A673 (cell line): ENCODE results near the gene CNP. TPM values are rescaled to one million over a fixed set of nuclear protein-coding genes. Genes with fewer than 3 reads are reported as not detected.

ENCODE experiments used
- BruUV-seq: library from RNA; stranded (reverse); fragments of 400-500 nt; replicated peaks from 2 replicates; lab custom pipeline; 2021; lab: Mats Ljungman, UMichigan
- CTCF ChIA-PET: fragments of 300-600 bp; sonication (Branson Sonifier 250); formaldehyde crosslinking; loops from one replicate; lab custom pipeline; 2022; ENCODE audit warnings: antibody characterized with exemption; lab: Charles Lee
- POLR2A ChIA-PET: fragments of 300-600 bp; sonication (Branson Sonifier 250); formaldehyde crosslinking; loops from one replicate; lab custom pipeline; 2022; ENCODE audit warnings: antibody characterized with exemption; ENCODE audit not compliant: low non-redundant PET; lab: Charles Lee
- DNase-seq: peaks from one replicate; pipeline ENCODE4 v3.0.0-alpha.2; 2015; ENCODE audit warnings: low spot score
- H3K27ac ChIP-seq: fragments of 200-600 bp; sonication (generic); 2 replicates; pipeline ENCODE4 v1.5.1; 2016; ENCODE audit warnings: mixed run types, low read depth, mild to moderate bottlenecking, mixed read lengths, antibody characterized with exemption, low read length; ENCODE audit not compliant: poor library complexity, severe bottlenecking
- H3K27me3 ChIP-seq: fragments of 200-600 bp; sonication (generic); replicated peaks from 2 replicates; pipeline ENCODE4 v1.6.1; 2017; ENCODE audit warnings: mixed run types, low read depth, mild to moderate bottlenecking, mixed read lengths, antibody characterized with exemption, low read length; ENCODE audit not compliant: insufficient read depth, poor library complexity
- H3K36me3 ChIP-seq: fragments of 200-600 bp; sonication (generic); 2 replicates; pipeline ENCODE4 v1.6.1; 2016; ENCODE audit warnings: mixed run types, mild to moderate bottlenecking, mixed read lengths, antibody characterized with exemption, low read length; ENCODE audit not compliant: insufficient read depth, poor library complexity, severe bottlenecking
- H3K4me1 ChIP-seq: fragments of 200-600 bp; sonication (generic); 2 replicates; pipeline ENCODE4 v1.6.1; 2017; ENCODE audit warnings: mixed run types, mild to moderate bottlenecking, mixed read lengths, antibody characterized with exemption, low read length; ENCODE audit not compliant: insufficient read depth, poor library complexity, severe bottlenecking
- H3K4me3 ChIP-seq: fragments of 200-600 bp; sonication (generic); 2 replicates; pipeline ENCODE4 v1.5.1; 2016; ENCODE audit warnings: low read depth, mixed run types, mild to moderate bottlenecking, mixed read lengths, low read length; ENCODE audit not compliant: poor library complexity, severe bottlenecking
- H3K9me3 ChIP-seq: fragments of 200-600 bp; sonication (generic); 2 replicates; pipeline ENCODE4 v1.6.1; 2016; ENCODE audit warnings: mixed run types, low read depth, mild to moderate bottlenecking, mixed read lengths, antibody characterized with exemption, low read length; ENCODE audit not compliant: poor library complexity, severe bottlenecking
- EZH2 ChIP-seq: fragments of 200-600 bp; sonication (generic); IDR thresholded peaks from 2 replicates; pipeline ENCODE4 v1.6.1; 2017; ENCODE audit warnings: borderline replicate concordance, low read depth, mild to moderate bottlenecking, mixed read lengths, antibody characterized with exemption, low read length; ENCODE audit not compliant: poor library complexity, severe bottlenecking
- intact Hi-C: fragments of 100-400 bp; cut with micrococcal nuclease; formaldehyde crosslinking; loops from one replicate; pipeline ENCODE4 v1.10.0; 2022; ENCODE audit not compliant: unreplicated experiment
- total RNA-seq: library from RNA; stranded (reverse); gene quantifications from 2 replicates; pipeline ENCODE4 v1.2.3, GENCODE V29; 2021
- TF ChIP-seq, protein P1 (sequence below): fragments of 300-800, 200-600 bp; sonication (generic); conservative IDR thresholded peaks from 2 replicates; pipeline ENCODE4 v1.5.1; 2017; ENCODE audit warnings: low read depth, mild to moderate bottlenecking, antibody characterized with exemption, low read length, moderate library complexity, mixed read lengths

The CNP gene
- total RNA-seq, 1 experiment from 2014 or later: 55.6 TPM

GRCh38 chr17:41967921-41968578 lies 1.5 kb downstream of the CNP start:
- H3K4me3 ChIP-seq: peak overlapping the region; percentile 66
- no peaks in the 10 kb centered on the region for H3K27me3 ChIP-seq
- intact Hi-C loops: loop anchor here (5.0 kb wide), 1 partner anchor 149 kb away; no protein-coding TSS in a partner anchor

DNA sequence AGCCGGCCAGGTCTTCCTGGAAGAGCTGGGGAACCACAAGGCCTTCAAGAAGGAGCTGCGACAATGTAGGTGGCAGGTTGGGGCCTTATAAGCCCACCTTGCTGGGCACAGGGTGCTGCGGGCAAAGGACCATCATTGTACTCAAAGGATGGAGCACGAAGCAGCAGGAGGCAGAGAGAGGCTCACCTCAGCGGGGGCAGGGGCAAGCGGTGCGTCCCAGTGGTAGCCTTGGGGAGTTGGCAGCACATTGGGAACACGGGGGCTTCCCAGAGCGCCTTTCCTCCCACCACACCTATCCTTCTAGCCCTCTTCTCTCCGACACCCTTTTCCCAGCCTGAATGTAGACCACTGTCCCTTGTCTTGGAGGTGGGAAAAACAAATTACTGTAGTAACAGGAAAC lies 2.1 kb downstream of the CNP start:
- CTCF ChIA-PET: no interaction called here
- BruUV-seq: no TSS peak
- H3K27ac ChIP-seq: no peak overlapping the region
- TF ChIP-seq, protein P1, sequence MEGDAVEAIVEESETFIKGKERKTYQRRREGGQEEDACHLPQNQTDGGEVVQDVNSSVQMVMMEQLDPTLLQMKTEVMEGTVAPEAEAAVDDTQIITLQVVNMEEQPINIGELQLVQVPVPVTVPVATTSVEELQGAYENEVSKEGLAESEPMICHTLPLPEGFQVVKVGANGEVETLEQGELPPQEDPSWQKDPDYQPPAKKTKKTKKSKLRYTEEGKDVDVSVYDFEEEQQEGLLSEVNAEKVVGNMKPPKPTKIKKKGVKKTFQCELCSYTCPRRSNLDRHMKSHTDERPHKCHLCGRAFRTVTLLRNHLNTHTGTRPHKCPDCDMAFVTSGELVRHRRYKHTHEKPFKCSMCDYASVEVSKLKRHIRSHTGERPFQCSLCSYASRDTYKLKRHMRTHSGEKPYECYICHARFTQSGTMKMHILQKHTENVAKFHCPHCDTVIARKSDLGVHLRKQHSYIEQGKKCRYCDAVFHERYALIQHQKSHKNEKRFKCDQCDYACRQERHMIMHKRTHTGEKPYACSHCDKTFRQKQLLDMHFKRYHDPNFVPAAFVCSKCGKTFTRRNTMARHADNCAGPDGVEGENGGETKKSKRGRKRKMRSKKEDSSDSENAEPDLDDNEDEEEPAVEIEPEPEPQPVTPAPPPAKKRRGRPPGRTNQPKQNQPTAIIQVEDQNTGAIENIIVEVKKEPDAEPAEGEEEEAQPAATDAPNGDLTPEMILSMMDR: no peak
- TF ChIP-seq EZH2: no peak
- intact Hi-C loops: loop anchor here (5.0 kb wide), 1 partner anchor 149 kb away; no protein-coding TSS in a partner anchor
- no peak for DNase-seq
- no peaks in the 10 kb centered on the region for H3K4me1 ChIP-seq
- peaks cover 11% of the 10 kb centered on the region for H3K36me3 ChIP-seq
- H3K27me3 ChIP-seq: no peaks in the 10 kb centered on the region
- no peak overlapping the region for H3K4me3 ChIP-seq
- POLR2A ChIA-PET: no interaction called here
- no peaks in the 10 kb centered on the region for H3K9me3 ChIP-seq

More at GRCh38 chr17:41967921-41968578, 1.5 kb downstream of the CNP start:
- no peak for TF ChIP-seq EZH2
- TF ChIP-seq, protein P1: no peak
- DNase-seq: no peak
- peaks cover 11% of the 10 kb centered on the region for H3K36me3 ChIP-seq
- no peak overlapping the region for H3K27ac ChIP-seq
- H3K9me3 ChIP-seq: no peaks in the 10 kb centered on the region
- ChIA-PET CTCF (no interaction called here), POLR2A (no interaction called here)
- no peaks in the 10 kb centered on the region for H3K4me1 ChIP-seq
- no TSS peak for BruUV-seq

DNA sequence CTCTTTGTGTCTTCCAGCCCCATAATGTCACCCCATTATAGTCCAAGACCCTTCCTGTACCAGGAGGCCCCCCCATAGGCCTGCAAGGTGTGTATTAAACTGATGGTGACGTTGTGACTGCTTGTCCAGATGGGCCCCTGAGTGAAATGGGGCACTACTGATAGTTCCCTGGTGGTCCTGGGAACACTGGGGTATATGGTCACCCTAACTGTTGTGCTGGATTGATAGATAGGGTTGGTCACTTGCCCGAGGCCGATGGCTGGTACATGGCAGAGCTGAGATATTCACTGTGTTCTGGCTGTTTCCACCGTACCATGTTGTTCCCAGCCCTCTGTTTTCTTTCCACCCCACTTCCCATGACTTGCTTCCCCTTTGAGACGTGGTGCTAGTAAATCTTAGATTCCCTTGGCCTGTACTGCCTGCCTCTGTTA lies 4.3 kb downstream of the CNP start:
- H3K4me3 ChIP-seq: no peak overlapping the region
- intact Hi-C loops: no loop called here
- peaks cover 23% of the 10 kb centered on the region for H3K36me3 ChIP-seq
- no TSS peak for BruUV-seq
- H3K4me1 ChIP-seq: no peaks in the 10 kb centered on the region
- no peaks in the 10 kb centered on the region for H3K27me3 ChIP-seq
- no peaks in the 10 kb centered on the region for H3K9me3 ChIP-seq
- no peak for DNase-seq
- ChIA-PET POLR2A (no interaction called here), CTCF (no interaction called here)
- H3K27ac ChIP-seq: no peak overlapping the region
- TF ChIP-seq EZH2: no peak
